Testis (tissue), 2 donors: ENCODE results near the gene KRT81.

Experiments
- CTCF ChIP-seq, 3 experiments: fragments of 450-650 bp in 2 of 3; fragments of 200-600 bp in 1 of 3; sonication (generic) in 1 of 3; IDR thresholded peaks; one replicate each; pipeline ENCODE4 v1.5.1; 2016 to 2019; ENCODE audit warnings: antibody characterized with exemption in 3 of 3, mild to moderate bottlenecking in 2 of 3, moderate library complexity in 1 of 3
- POLR2A ChIP-seq: fragments of 450-650 bp; IDR thresholded peaks from one replicate; pipeline ENCODE4 v1.6.1; 2017; ENCODE audit warnings: antibody characterized with exemption, mild to moderate bottlenecking, moderate library complexity

GRCh38 chr12:52324153-52324444 lies 32.8 kb upstream of the KRT81 start:
- TF ChIP-seq CTCF (IDR thresholded peaks at IDR 0.05) (no peak), POLR2A (no peak)
